ENCODE results near the gene TACR1. TPM values are rescaled to one million over a fixed set of nuclear protein-coding genes. Genes with fewer than 3 reads are reported as not detected.

TACR1 gene
- total RNA-seq, 1 experiment from 2014 or later: not detected

Other genes with a start within 250 kb of the TACR1 start
- 52.1 and 53.9 TPM in 2 replicates for gene POLE4, start 240.9 kb downstream of the TACR1 start, total RNA-seq (2014; rRNA removed; shearing (Covaris generic); ENCODE audit: low replicate concordance)

Data from MG63 (cell line).